ENCODE measurements around the gene C10orf105. TPM values are rescaled to one million over a fixed set of nuclear protein-coding genes. Genes with fewer than 3 reads are reported as not detected.

Gene C10orf105
- total RNA-seq, 4 donors from 2014 or later = 0.06 to 0.27 (median 0.14) TPM

DNA sequence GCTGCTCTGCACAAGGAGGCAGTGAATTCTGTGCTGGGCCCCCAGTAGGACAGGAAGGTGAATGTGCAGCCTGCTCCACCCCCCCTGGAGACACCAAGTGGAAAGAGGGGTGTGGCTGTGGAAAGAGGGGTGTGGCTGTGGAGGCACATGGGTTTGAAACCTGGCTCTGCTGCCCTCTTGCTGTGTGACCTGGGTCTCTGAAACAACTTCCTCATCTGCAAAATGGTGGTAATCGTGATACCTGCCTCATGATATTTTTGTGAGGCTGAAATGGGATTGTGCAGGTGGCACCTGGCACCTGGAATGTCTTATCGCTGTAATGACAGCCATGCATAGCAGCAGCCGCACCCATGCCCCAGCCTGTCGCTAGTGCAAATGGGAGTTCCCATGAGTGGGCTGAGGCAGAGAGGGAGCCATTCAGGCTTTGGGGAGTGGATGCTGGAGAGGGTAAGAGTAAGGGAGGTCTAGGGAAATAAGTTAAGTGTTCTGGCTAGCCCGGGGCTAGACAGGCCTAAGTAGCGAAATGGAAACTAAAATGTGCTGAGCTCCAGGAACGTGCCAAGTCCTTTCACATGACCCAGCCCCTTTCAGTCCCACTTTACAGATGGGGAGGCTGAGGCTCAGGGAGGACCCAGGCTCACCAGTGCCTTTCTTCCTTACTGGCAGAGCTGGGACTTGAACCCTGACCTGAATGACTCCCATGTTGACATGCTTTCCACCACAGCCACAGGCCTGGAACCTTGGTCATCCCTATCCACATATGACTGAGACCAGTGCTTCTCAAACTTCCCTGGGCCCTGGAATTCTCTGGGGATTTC lies 35.0 kb downstream of the C10orf105 start:
- WGBS, 2 donors = 59 to 62% methylated on average over 7 of the region's 7 CpGs
- no peak overlapping the region for H3K4me3 ChIP-seq (ENCODE audit: low read depth, poor library complexity, severe bottlenecking)
- no peak for TF ChIP-seq POLR2A (IDR thresholded peaks at IDR 0.05)
- TF ChIP-seq, protein P1, sequence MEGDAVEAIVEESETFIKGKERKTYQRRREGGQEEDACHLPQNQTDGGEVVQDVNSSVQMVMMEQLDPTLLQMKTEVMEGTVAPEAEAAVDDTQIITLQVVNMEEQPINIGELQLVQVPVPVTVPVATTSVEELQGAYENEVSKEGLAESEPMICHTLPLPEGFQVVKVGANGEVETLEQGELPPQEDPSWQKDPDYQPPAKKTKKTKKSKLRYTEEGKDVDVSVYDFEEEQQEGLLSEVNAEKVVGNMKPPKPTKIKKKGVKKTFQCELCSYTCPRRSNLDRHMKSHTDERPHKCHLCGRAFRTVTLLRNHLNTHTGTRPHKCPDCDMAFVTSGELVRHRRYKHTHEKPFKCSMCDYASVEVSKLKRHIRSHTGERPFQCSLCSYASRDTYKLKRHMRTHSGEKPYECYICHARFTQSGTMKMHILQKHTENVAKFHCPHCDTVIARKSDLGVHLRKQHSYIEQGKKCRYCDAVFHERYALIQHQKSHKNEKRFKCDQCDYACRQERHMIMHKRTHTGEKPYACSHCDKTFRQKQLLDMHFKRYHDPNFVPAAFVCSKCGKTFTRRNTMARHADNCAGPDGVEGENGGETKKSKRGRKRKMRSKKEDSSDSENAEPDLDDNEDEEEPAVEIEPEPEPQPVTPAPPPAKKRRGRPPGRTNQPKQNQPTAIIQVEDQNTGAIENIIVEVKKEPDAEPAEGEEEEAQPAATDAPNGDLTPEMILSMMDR (IDR thresholded peaks at IDR 0.05) = no peak
- intact Hi-C loops (cut with DNase I; ENCODE audit: low total_unique reads) = no loop called here
- DNase-seq (ENCODE audit: low spot score in 2 of 2) = no peak

DNA sequence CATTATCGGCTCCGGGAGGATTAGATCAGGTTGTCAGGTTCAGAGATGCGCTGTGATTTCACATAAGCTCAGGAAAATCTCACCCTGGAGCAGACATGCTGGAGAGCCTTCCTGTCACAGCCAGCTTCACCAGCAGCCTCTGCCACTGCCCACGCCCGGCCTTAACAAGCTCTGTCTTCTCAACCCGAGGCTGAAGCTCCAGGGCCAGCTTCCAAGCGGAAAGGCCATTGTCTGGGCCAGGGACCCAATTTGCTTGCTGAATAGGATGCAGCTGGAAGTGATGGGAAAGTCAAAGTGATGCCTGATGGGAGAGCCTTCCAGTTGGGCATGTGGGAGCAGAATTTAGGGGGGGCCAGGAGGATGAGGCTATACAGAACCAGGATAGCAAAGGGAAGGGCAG lies 36.3 kb downstream of the C10orf105 start:
- no peak overlapping the region for H3K4me3 ChIP-seq (ENCODE audit: low read depth, poor library complexity, severe bottlenecking)
- intact Hi-C loops (cut with DNase I; ENCODE audit: low total_unique reads) = no loop called here
- TF ChIP-seq POLR2A (IDR thresholded peaks at IDR 0.05) = no peak
- TF ChIP-seq, protein P1 (IDR thresholded peaks at IDR 0.05) = no peak
- WGBS, 2 donors = 73 to 80% methylated on average over 7 of the region's 7 CpGs
- DNase-seq (ENCODE audit: low spot score in 2 of 2) = no peak

DNA sequence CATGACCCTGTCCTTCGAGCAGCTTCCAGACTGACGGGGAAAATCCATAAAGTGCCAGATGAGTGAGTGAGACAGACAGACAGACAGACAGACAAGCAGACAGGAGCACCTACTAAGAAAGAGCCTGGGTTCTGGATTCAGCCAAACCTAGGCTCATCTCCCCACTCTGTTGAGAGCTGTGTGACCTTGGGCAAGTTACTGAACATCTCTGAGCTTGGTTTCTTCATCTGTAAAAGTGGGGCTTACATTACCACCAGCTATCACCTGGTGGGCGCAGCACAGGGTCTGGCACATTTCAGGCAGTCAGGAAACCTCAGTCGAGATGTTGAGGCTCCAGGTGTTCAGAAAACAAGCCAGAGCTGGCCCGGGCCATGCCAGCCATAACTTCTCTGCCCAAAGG lies 37.6 kb downstream of the C10orf105 start:
- intact Hi-C loops (cut with DNase I; ENCODE audit: low total_unique reads) = no loop called here
- DNase-seq (ENCODE audit: low spot score in 2 of 2) = no peak
- H3K4me3 ChIP-seq (ENCODE audit: low read depth, poor library complexity, severe bottlenecking) = no peak overlapping the region
- no peak for TF ChIP-seq POLR2A (IDR thresholded peaks at IDR 0.05)
- TF ChIP-seq, protein P1 (IDR thresholded peaks at IDR 0.05) = no peak
- 84% methylated on average over 5 of the region's 5 CpGs for WGBS, 2 donors

DNA sequence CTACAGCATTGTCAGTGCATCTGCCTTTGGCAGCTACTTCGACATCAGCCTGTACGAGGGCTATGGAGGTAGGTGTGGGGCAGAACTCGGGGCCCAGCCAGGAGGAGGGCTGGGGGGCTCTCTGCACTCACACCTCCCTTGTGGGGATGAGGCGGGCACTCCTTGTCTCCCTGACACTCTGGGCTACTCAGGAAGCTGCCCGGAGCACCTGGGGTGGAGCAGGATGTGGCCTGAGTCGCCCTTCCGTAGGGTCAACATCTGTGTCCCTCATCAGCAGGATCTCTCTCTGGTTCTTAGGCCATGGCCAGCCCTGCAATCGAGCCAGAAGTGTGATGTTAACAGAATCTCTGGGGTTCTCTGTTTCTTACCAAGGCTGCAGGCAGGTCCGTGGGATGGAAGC lies 40.2 kb downstream of the C10orf105 start:
- intact Hi-C loops (cut with DNase I; ENCODE audit: low total_unique reads) = no loop called here
- no peak overlapping the region for H3K4me3 ChIP-seq (ENCODE audit: low read depth, poor library complexity, severe bottlenecking)
- TF ChIP-seq, protein P1 (IDR thresholded peaks at IDR 0.05) = no peak
- TF ChIP-seq POLR2A (IDR thresholded peaks at IDR 0.05) = no peak
- 76 to 95% methylated on average over 5 to 9 of the region's 9 CpGs for WGBS, 2 donors
- DNase-seq (ENCODE audit: low spot score in 2 of 2) = no peak

DNA sequence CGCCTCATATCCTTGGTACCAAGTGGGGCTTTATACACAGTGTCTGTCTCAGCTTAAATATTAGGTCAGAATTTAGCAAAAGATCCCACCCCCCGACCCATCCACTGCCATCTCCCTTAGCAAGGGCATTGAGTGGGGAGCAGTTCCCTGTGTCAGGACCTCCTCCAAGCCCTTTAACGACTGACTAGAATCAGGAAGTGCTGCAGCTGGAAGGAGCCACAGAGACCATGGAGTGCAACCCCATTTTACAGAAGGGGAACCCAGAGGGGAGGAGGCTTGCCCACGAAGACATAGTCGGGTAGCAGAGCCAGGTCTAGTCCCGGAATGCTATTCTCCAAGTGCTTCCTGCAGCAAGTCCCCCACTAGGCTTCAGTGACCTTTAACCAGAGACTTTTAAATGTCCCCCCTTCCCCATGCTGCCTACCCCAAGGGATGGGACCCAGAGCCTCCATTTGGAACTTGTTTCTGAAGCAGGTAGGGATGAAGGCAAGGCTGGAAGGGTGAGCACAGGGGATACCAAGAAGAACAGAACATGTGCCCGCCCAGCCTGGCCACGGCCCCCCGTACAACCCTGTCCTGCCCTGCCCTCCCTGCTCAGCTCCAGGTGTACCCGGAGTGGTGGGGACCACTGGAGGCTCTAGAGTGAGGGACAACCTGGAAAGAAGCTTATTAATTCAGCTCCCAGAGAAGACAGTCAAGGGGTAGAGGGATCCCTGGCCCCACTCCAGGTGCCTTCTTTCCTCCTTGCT lies 41.3 kb downstream of the C10orf105 start:
- intact Hi-C loops (cut with DNase I; ENCODE audit: low total_unique reads) = no loop called here
- WGBS, 2 donors = 82 to 87% methylated on average over 10 of the region's 10 CpGs
- TF ChIP-seq, protein P1 (IDR thresholded peaks at IDR 0.05) = no peak
- TF ChIP-seq POLR2A (IDR thresholded peaks at IDR 0.05) = no peak

More for the DNA sequence above, 41.3 kb downstream of the C10orf105 start:
- H3K4me3 ChIP-seq (ENCODE audit: low read depth, poor library complexity, severe bottlenecking) = no peak overlapping the region
- DNase-seq (ENCODE audit: low spot score in 2 of 2) = no peak
